ENCODE results near the gene F3.

Gene F3

DNA sequence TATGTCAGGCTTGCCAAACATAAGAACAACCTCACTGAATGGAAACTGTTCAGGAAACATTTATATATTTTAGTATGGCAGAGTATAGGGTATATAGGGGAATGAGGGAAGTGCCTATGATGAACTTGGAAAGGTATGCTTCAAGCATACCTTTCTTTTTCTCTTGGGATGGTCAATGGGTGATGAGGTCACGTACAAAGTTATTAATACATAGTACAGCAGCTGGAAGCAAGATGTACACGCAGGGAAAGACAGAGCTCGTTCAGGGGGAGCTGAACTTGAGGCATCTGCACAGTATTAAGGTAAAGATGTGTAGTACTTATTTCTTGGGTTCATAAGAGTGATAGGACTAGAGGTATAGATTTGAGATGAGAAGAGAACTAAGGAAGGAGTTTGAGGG is 61.9 kb downstream of the F3 start:
- no peak overlapping the region for H3K27ac ChIP-seq (ENCODE audit: low read length)
- no peaks in the 10 kb centered on the region for H3K27me3 ChIP-seq (ENCODE audit: insufficient read depth, low read length)
- peaks cover 6% of the 10 kb centered on the region; the same call in 1 of the 2 replicates for H3K36me3 ChIP-seq (ENCODE audit: insufficient read depth, low read depth, low read length)
- no peak overlapping the region for H3K9ac ChIP-seq (ENCODE audit: low read depth, low read length)
- no peaks in the 10 kb centered on the region for H3K9me3 ChIP-seq (ENCODE audit: insufficient read depth, low read depth, low read length)
- no peaks in the 10 kb centered on the region for H3K4me1 ChIP-seq (ENCODE audit: insufficient read depth, low read length)
- H3K4me3 ChIP-seq (ENCODE audit: low read length), result no peak overlapping the region

Measured in iPS-20b (cell line).